Measurements from ENCODE around the gene TLK2.

DNA sequence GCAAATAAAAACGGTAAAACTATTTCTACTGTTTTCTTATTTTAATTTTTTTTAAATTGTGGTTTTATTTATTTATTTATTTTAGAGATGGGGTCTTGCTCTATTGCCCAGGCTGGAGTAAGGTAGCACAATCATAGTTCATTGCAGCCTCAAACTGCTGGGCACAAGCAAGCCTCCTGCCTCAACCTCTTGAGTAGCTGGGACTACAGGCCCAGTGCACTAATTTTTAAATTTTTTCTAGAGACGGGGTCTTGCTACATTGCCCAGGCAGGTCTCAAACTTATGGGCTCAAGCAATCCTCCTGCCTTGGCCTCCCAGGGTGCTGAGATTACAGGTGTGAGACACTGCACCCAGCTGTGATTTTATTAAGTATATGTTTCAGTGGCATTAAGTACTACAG, 102.3 kb downstream of the TLK2 start:
- no peak for TF ChIP-seq CTCF (IDR thresholded peaks at IDR 0.05)
- no peak for TF ChIP-seq ZFX (IDR thresholded peaks at IDR 0.05; ENCODE audit: borderline replicate concordance)
